Measurements from ENCODE around the gene TACR1.

TACR1 gene

GRCh38 chr2:75142081-75142480 lies 57.2 kb downstream of the TACR1 start:
- no peak for DNase-seq

GRCh38 chr2:75140288-75140687 lies 59.0 kb downstream of the TACR1 start:
- DNase-seq, result no peak

- no peak for DNase-seq
These were observed 60.1 kb downstream of the TACR1 start for GRCh38 chr2:75139171-75139570.

GRCh38 chr2:75138528-75138927 lies 60.8 kb downstream of the TACR1 start:
- no peak for DNase-seq

- DNase-seq, result no peak
These were observed 63.4 kb downstream of the TACR1 start for GRCh38 chr2:75135776-75136400.

GRCh38 chr2:75134860-75135259 lies 64.5 kb downstream of the TACR1 start:
- no peak for DNase-seq

GRCh38 chr2:75133621-75134570 lies 65.4 kb downstream of the TACR1 start:
- DNase-seq, result no peak

- DNase-seq, result no peak
These were observed 69.1 kb downstream of the TACR1 start for GRCh38 chr2:75130171-75130570.

- no peak for DNase-seq
These were observed 75.4 kb downstream of the TACR1 start for GRCh38 chr2:75123876-75124275.

- DNase-seq, result no peak
These were observed 86.0 kb downstream of the TACR1 start for GRCh38 chr2:75113231-75113869.

GRCh38 chr2:75108937-75109482 lies 90.3 kb downstream of the TACR1 start:
- DNase-seq, result no peak

- DNase-seq, result no peak
These were observed 97.3 kb downstream of the TACR1 start for GRCh38 chr2:75102011-75102410.

- no peak for DNase-seq
These were observed 98.5 kb downstream of the TACR1 start for GRCh38 chr2:75100801-75101151.

- no peak for DNase-seq
These were observed 99.1 kb downstream of the TACR1 start for GRCh38 chr2:75100011-75100800.

- DNase-seq, result no peak
These were observed 99.8 kb downstream of the TACR1 start for GRCh38 chr2:75099521-75099922.

- DNase-seq, result no peak
These were observed 100.5 kb downstream of the TACR1 start for GRCh38 chr2:75098856-75099255.

- DNase-seq, result no peak
These were observed 101.5 kb downstream of the TACR1 start for GRCh38 chr2:75097831-75098230.

GRCh38 chr2:75094405-75094804 lies 104.9 kb downstream of the TACR1 start:
- DNase-seq, result no peak

- no peak for DNase-seq
These were observed 108.4 kb downstream of the TACR1 start for GRCh38 chr2:75090770-75091515.

- DNase-seq, result no peak
These were observed 109.8 kb downstream of the TACR1 start for GRCh38 chr2:75089471-75089870.

- no peak for DNase-seq
These were observed 110.5 kb downstream of the TACR1 start for GRCh38 chr2:75088791-75089190.

GRCh38 chr2:75087736-75088135 lies 111.6 kb downstream of the TACR1 start:
- DNase-seq, result no peak

All from 8988T (cell line).